Upper lobe of left lung (tissue), 4 donors: ENCODE results near the gene RAB24.

Source experiments
- CTCF ChIP-seq, 6 experiments: fragments of 450-650 bp in 4 of 6; fragments of 200-600 bp in 2 of 6; sonication (generic) in 2 of 6; IDR thresholded peaks; one replicate each; pipeline ENCODE4 v1.5.1; 2016 to 2019; ENCODE audit warnings: antibody characterized with exemption in 6 of 6
- EP300 ChIP-seq, 4 donors: sonication (generic); formaldehyde crosslinking; IDR thresholded peaks; one replicate each; pipeline ENCODE4 v1.5.1; 2017; ENCODE audit warnings: antibody characterized with exemption in 4 of 4, control low read depth in 2 of 4
- POLR2A ChIP-seq, 4 donors: fragments of 450-650 bp; IDR thresholded peaks; one replicate each; pipeline ENCODE4 v1.5.1; 2016 to 2017; ENCODE audit warnings: antibody characterized with exemption in 4 of 4, mild to moderate bottlenecking in 2 of 4
- POLR2AphosphoS5 ChIP-seq, 2 donors: sonication (generic); formaldehyde crosslinking; IDR thresholded peaks; one replicate each; pipeline ENCODE4 v1.5.1; 2017; ENCODE audit warnings: antibody characterized with exemption in 2 of 2

DNA sequence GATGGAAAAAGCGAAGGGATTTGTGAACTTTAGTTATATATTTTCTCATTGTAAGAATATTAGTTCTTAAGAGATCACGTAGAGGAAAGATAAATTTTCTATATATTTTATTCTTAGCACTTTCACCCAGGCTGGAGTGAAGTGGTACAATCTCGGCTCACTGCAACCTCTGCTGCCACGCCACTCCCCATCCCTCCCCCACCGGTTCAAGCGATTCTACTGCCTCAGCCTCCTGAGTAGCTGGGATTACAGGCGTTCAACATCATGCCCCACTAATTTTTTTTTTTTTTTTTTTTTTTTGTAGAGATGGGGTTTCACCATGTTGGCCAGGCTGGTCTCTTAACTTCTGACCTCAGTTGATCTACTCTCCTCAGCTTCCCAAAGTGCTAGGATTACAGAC lies 42.6 kb downstream of the RAB24 start:
- TF ChIP-seq CTCF (IDR thresholded peaks at IDR 0.05) (no peak), POLR2AphosphoS5 (IDR thresholded peaks at IDR 0.05) (no peak), POLR2A (IDR thresholded peaks at IDR 0.05) (no peak), EP300 (IDR thresholded peaks at IDR 0.05) (no peak)
